Trophoblast cell (in vitro differentiated cells and primary cell): ENCODE data around the gene KRTAP10-9.

Source experiments
- DNase-seq, 2 donors: peaks; one replicate each; pipeline ENCODE4 v3.0.0-alpha.2; 2016
- H2AFZ ChIP-seq: 2 replicates; pipeline ENCODE4 v1.6.1; 2013; ENCODE audit warnings: low read length, moderate library complexity, mild to moderate bottlenecking; ENCODE audit not compliant: insufficient read depth, poor library complexity
- H2AK5ac ChIP-seq: 2 replicates; pipeline ENCODE4 v1.6.1; 2013; ENCODE audit warnings: mild to moderate bottlenecking, low read length
- H2BK120ac ChIP-seq: 2 replicates; pipeline ENCODE4 v1.6.1; 2013; ENCODE audit warnings: low read length, mild to moderate bottlenecking, moderate library complexity; ENCODE audit not compliant: insufficient read depth, poor library complexity
- H2BK12ac ChIP-seq: 2 replicates; pipeline ENCODE4 v1.6.1; 2013; ENCODE audit warnings: mild to moderate bottlenecking, low read length, moderate library complexity
- H2BK5ac ChIP-seq: 2 replicates; pipeline ENCODE4 v1.6.1; 2013; ENCODE audit warnings: low read length, low read depth, moderate library complexity, mild to moderate bottlenecking; ENCODE audit not compliant: poor library complexity
- H3K14ac ChIP-seq: 2 replicates; pipeline ENCODE4 v1.6.1; 2013; ENCODE audit warnings: mild to moderate bottlenecking, low read length
- H3K18ac ChIP-seq: 2 replicates; pipeline ENCODE4 v1.6.1; 2013; ENCODE audit warnings: mild to moderate bottlenecking, low read length
- H3K23ac ChIP-seq: 2 replicates; pipeline ENCODE4 v1.6.1; 2013; ENCODE audit warnings: low read length
- H3K27ac ChIP-seq: 2 replicates; pipeline ENCODE4 v1.5.1; 2013; ENCODE audit warnings: low read depth, mild to moderate bottlenecking, inconsistent platforms, low read length, moderate library complexity
- H3K27me3 ChIP-seq: 2 replicates; pipeline ENCODE4 v1.6.1; 2013; ENCODE audit warnings: inconsistent platforms, mild to moderate bottlenecking, low read length, moderate library complexity; ENCODE audit not compliant: insufficient read depth
- H3K36me3 ChIP-seq, 2 experiments: 1 replicate in 1 of 2; 2 replicates in 1 of 2; pipeline ENCODE4 v1.6.1; 2013; ENCODE audit warnings: low read length in 2 of 2, mild to moderate bottlenecking in 2 of 2, moderate library complexity in 1 of 2; ENCODE audit not compliant: insufficient read depth in 2 of 2, control insufficient read depth in 1 of 2
- H3K4ac ChIP-seq: 2 replicates; pipeline ENCODE4 v1.6.1; 2013; ENCODE audit warnings: low read depth, mild to moderate bottlenecking, low read length, moderate library complexity
- H3K4me1 ChIP-seq, 2 experiments: 1 replicate in 1 of 2; 2 replicates in 1 of 2; pipeline ENCODE4 v1.6.1; 2013; ENCODE audit warnings: low read length in 2 of 2, mild to moderate bottlenecking in 2 of 2, moderate library complexity in 1 of 2; ENCODE audit not compliant: insufficient read depth in 2 of 2, control insufficient read depth in 1 of 2
- H3K4me2 ChIP-seq: 2 replicates; pipeline ENCODE4 v1.6.1; 2013; ENCODE audit warnings: inconsistent platforms, mild to moderate bottlenecking, low read length, moderate library complexity
- H3K4me3 ChIP-seq: 2 replicates; pipeline ENCODE4 v1.5.1; 2013; ENCODE audit warnings: mild to moderate bottlenecking, low read depth, low read length, inconsistent platforms
- H3K79me1 ChIP-seq: one replicate; pipeline ENCODE4 v1.6.1; 2013; ENCODE audit warnings: low read length
- H3K79me2 ChIP-seq: 2 replicates; pipeline ENCODE4 v1.6.1; 2013; ENCODE audit warnings: low read length, mild to moderate bottlenecking; ENCODE audit not compliant: control insufficient read depth, insufficient read depth, poor library complexity
- H3K9ac ChIP-seq: 2 replicates; pipeline ENCODE4 v1.6.1; 2013; ENCODE audit warnings: mild to moderate bottlenecking, low read length
- H3K9me3 ChIP-seq: 2 replicates; pipeline ENCODE4 v1.6.1; 2013; ENCODE audit warnings: low read depth, mild to moderate bottlenecking, control low read depth, inconsistent platforms, low read length; ENCODE audit not compliant: insufficient read depth
- H4K12ac ChIP-seq: 2 replicates; pipeline ENCODE4 v1.6.1; 2013; ENCODE audit warnings: low read depth, mild to moderate bottlenecking, low read length, moderate library complexity
- H4K8ac ChIP-seq: 2 replicates; pipeline ENCODE4 v1.6.1; 2013; ENCODE audit warnings: low read depth, mild to moderate bottlenecking, low read length, moderate library complexity
- H4K91ac ChIP-seq: one replicate; pipeline ENCODE4 v1.6.1; 2013; ENCODE audit warnings: low read depth, mild to moderate bottlenecking, low read length, moderate library complexity
- WGBS: extraction: QIAGEN DNeasy Blood & Tissue Kit; methylation state at CpG from one replicate; pipeline ENCODE4 v1.1.7; 2013; ENCODE audit warnings: missing lambda C conversion rate; ENCODE audit not compliant: insufficient read length, insufficient coverage; ENCODE audit errors: extremely low coverage; 5-methylcytosine and 5-hydroxymethylcytosine counted together

Gene KRTAP10-9

GRCh38 chr21:44667612-44668011 lies 40.7 kb downstream of the KRTAP10-9 start:
- Histone ChIP-seq H4K8ac (no peak overlapping the region), H2BK12ac (no peak overlapping the region), H3K9me3 (peaks cover 19% of the 10 kb centered on the region), H2AK5ac (no peak overlapping the region), H4K12ac (no peak overlapping the region), H3K4me3 (no peak overlapping the region), H3K18ac (no peak overlapping the region), H3K4me1 (no peaks in the 10 kb centered on the region), H2BK120ac (no peak overlapping the region), H3K9ac (no peak overlapping the region), H2BK5ac (no peak overlapping the region), H4K91ac (no peak overlapping the region), H3K27me3 (no peaks in the 10 kb centered on the region), H3K14ac (no peak overlapping the region), H3K79me1 (no peaks in the 10 kb centered on the region), H3K36me3 (no peaks in the 10 kb centered on the region), H3K23ac (no peak overlapping the region), H3K4ac (no peak overlapping the region), H3K79me2 (peaks cover 2% of the 10 kb centered on the region), H2AFZ (no peak overlapping the region), H3K27ac (no peak overlapping the region), H3K4me2 (no peak overlapping the region)
- no CpG with 5 or more reads among the region's 1 CpG for WGBS
- DNase-seq, result no peak

- H3K18ac ChIP-seq, result no peak overlapping the region
- DNase-seq, result no peak
- WGBS, result no CpG with 5 or more reads among the region's 3 CpGs
Measured at GRCh38 chr21:44670642-44671432, 43.9 kb downstream of the KRTAP10-9 start.

GRCh38 chr21:44671911-44672310 lies 45.0 kb downstream of the KRTAP10-9 start:
- Histone ChIP-seq H3K23ac (no peak overlapping the region), H2BK5ac (no peak overlapping the region), H3K4me3 (no peak overlapping the region), H2BK120ac (no peak overlapping the region), H3K9me3 (peaks cover 15% of the 10 kb centered on the region), H2AK5ac (no peak overlapping the region), H3K27ac (no peak overlapping the region), H3K4ac (no peak overlapping the region), H3K9ac (no peak overlapping the region), H3K79me1 (no peaks in the 10 kb centered on the region), H3K27me3 (no peaks in the 10 kb centered on the region), H4K12ac (no peak overlapping the region), H3K4me1 (no peaks in the 10 kb centered on the region), H2BK12ac (no peak overlapping the region), H3K4me2 (no peak overlapping the region), H2AFZ (no peak overlapping the region), H3K18ac (no peak overlapping the region), H3K79me2 (no peaks in the 10 kb centered on the region), H3K36me3 (no peaks in the 10 kb centered on the region), H4K8ac (no peak overlapping the region), H4K91ac (no peak overlapping the region), H3K14ac (no peak overlapping the region)
- WGBS, result no CpG with 5 or more reads among the region's 1 CpG
- DNase-seq, result no peak

More at GRCh38 chr21:44670642-44671432, 43.9 kb downstream of the KRTAP10-9 start:
- Histone ChIP-seq H3K4me1 (no peaks in the 10 kb centered on the region), H4K12ac (no peak overlapping the region), H3K4ac (no peak overlapping the region), H3K14ac (no peak overlapping the region), H3K9me3 (peaks cover 19% of the 10 kb centered on the region), H2AK5ac (no peak overlapping the region), H3K23ac (no peak overlapping the region), H3K4me3 (no peak overlapping the region), H3K79me2 (peaks cover 2% of the 10 kb centered on the region), H2AFZ (no peak overlapping the region), H2BK120ac (no peak overlapping the region), H4K91ac (no peak overlapping the region), H3K27ac (no peak overlapping the region), H3K79me1 (no peaks in the 10 kb centered on the region), H3K4me2 (no peak overlapping the region), H2BK5ac (no peak overlapping the region), H2BK12ac (no peak overlapping the region), H4K8ac (no peak overlapping the region), H3K27me3 (no peaks in the 10 kb centered on the region), H3K9ac (peak overlapping the region; percentile 37), H3K36me3 (no peaks in the 10 kb centered on the region)

- Histone ChIP-seq H3K79me2 (no peaks in the 10 kb centered on the region), H3K9ac (no peak overlapping the region), H3K18ac (no peak overlapping the region), H3K4me3 (no peak overlapping the region), H2BK5ac (no peak overlapping the region), H2AK5ac (no peak overlapping the region), H3K23ac (no peak overlapping the region), H3K27me3 (no peaks in the 10 kb centered on the region), H2BK120ac (no peak overlapping the region), H3K79me1 (no peaks in the 10 kb centered on the region), H3K36me3 (no peaks in the 10 kb centered on the region), H3K4me1 (no peaks in the 10 kb centered on the region), H4K8ac (no peak overlapping the region), H4K91ac (no peak overlapping the region), H2BK12ac (no peak overlapping the region), H4K12ac (no peak overlapping the region), H2AFZ (no peak overlapping the region), H3K4ac (no peak overlapping the region), H3K9me3 (no peaks in the 10 kb centered on the region), H3K14ac (no peak overlapping the region), H3K4me2 (no peak overlapping the region), H3K27ac (no peak overlapping the region)
- WGBS, result no CpG with 5 or more reads among the region's 13 CpGs
- no peak for DNase-seq
Measured at GRCh38 chr21:44677881-44678280, 51.0 kb downstream of the KRTAP10-9 start.
